Esophagus muscularis mucosa (tissue), 4 donors: ENCODE results near the gene LRMDA. TPM values are rescaled to one million over a fixed set of nuclear protein-coding genes. Genes with fewer than 3 reads are reported as not detected.

Source experiments
- DNase-seq: peaks from one replicate; pipeline ENCODE4 v3.0.0-alpha.2; 2017; ENCODE audit errors: extremely low spot score
- H3K27ac ChIP-seq, 4 donors: fragments of 200-600 bp; sonication (generic); replicated peaks in 1 of 4; 1 replicate in 3 of 4; 2 replicates in 1 of 4; pipeline ENCODE4 v1.5.1; 2016 to 2019; ENCODE audit warnings: mild to moderate bottlenecking in 1 of 4
- H3K27me3 ChIP-seq, 4 donors: fragments of 200-600 bp; sonication (generic); one replicate each; pipeline versions ENCODE4 v1.5.1 to v1.6.0; 2016 to 2019
- H3K36me3 ChIP-seq, 4 donors: fragments of 200-600 bp; sonication (generic); one replicate each; pipeline ENCODE4 v1.5.1; 2016 to 2019
- H3K4me1 ChIP-seq, 4 donors: fragments of 200-600 bp; sonication (generic); one replicate each; pipeline ENCODE4 v1.5.1; 2016 to 2019
- H3K4me3 ChIP-seq, 4 donors: fragments of 200-600 bp; sonication (generic); 1 replicate in 2 of 4; 2 replicates in 2 of 4; pipeline ENCODE4 v1.5.1; 2016 to 2019; ENCODE audit warnings: mild to moderate bottlenecking in 4 of 4, moderate library complexity in 1 of 4
- H3K9me3 ChIP-seq, 4 donors: fragments of 200-600 bp; sonication (generic); 1 replicate in 3 of 4; 2 replicates in 1 of 4; pipeline ENCODE4 v1.5.1; 2016 to 2019
- EP300 ChIP-seq: sonication (generic); formaldehyde crosslinking; IDR thresholded peaks from one replicate; pipeline ENCODE4 v1.6.1; 2017; ENCODE audit warnings: antibody characterized with exemption
- POLR2A ChIP-seq: fragments of 450-650 bp; IDR thresholded peaks from one replicate; pipeline ENCODE4 v1.6.1; 2017; ENCODE audit warnings: antibody characterized with exemption, moderate library complexity, mild to moderate bottlenecking, low read depth
- POLR2AphosphoS5 ChIP-seq, 2 donors: sonication (generic); formaldehyde crosslinking; IDR thresholded peaks; one replicate each; pipeline ENCODE4 v1.6.1; 2017; ENCODE audit warnings: antibody characterized with exemption in 2 of 2
- WGBS: methylation state at CpG from one replicate; pipeline ENCODE4 v1.1.5; 2018; 5-methylcytosine and 5-hydroxymethylcytosine counted together
- intact Hi-C: fragments of 100-400 bp; cut with DNase I; formaldehyde crosslinking; loops from one replicate; pipeline ENCODE4 v1.15.1; 2023
- total RNA-seq, 4 donors: library from RNA; depleted of rRNA; stranded (reverse); fragments of >200 nt; gene quantifications; one replicate each; pipeline versions ENCODE4 v1.1.0 to v1.2.1, GENCODE V29; 2016
- TF ChIP-seq, protein P1 (sequence below), 3 experiments: fragments of 200-600 bp in 2 of 3; fragments of 450-650 bp in 1 of 3; sonication (generic) in 2 of 3; IDR thresholded peaks; one replicate each; pipeline ENCODE4 v1.5.1; 2017 to 2019; ENCODE audit warnings: antibody characterized with exemption in 3 of 3, mild to moderate bottlenecking in 2 of 3, moderate library complexity in 1 of 3

LRMDA gene
- total RNA-seq, 4 donors from 2014 or later: 14.3 to 34.9 (median 26.5) TPM

DNA sequence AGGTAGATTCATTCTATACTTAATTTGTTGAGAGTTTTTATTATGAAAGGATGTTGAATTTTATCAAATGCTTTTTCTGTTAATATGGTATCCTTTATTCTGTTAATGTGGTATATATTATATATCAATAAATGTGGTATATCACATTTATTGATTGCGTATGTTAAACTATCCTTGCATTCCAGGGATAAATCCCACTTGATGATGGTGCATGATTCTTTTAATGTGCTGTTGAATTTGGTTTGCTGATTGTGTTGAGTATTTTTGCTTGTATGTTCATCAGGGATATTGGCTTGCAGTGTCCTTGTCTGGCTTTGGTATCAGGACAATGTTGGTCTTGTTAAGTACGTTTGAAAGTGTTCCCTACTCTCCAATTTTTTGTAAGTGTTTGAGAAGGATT, 11.9 kb downstream of the LRMDA start:
- Histone ChIP-seq H3K27ac (no peak overlapping the region), H3K4me1 (no peaks in the 10 kb centered on the region), H3K9me3 (peaks cover 0 to 7% (median 4%) of the 10 kb centered on the region in 4 donors), H3K4me3 (no peak overlapping the region), H3K36me3 (peaks cover 0 to 17% (median 0%) of the 10 kb centered on the region in 4 donors), H3K27me3 (no peaks in the 10 kb centered on the region)
- no peak for DNase-seq
- WGBS: 92% methylated on average over 2 of the region's 2 CpGs
- intact Hi-C loops: no loop called here
- TF ChIP-seq EP300 (no peak), POLR2A (no peak), POLR2AphosphoS5 (IDR thresholded peaks at IDR 0.05) (no peak)
- TF ChIP-seq, protein P1, sequence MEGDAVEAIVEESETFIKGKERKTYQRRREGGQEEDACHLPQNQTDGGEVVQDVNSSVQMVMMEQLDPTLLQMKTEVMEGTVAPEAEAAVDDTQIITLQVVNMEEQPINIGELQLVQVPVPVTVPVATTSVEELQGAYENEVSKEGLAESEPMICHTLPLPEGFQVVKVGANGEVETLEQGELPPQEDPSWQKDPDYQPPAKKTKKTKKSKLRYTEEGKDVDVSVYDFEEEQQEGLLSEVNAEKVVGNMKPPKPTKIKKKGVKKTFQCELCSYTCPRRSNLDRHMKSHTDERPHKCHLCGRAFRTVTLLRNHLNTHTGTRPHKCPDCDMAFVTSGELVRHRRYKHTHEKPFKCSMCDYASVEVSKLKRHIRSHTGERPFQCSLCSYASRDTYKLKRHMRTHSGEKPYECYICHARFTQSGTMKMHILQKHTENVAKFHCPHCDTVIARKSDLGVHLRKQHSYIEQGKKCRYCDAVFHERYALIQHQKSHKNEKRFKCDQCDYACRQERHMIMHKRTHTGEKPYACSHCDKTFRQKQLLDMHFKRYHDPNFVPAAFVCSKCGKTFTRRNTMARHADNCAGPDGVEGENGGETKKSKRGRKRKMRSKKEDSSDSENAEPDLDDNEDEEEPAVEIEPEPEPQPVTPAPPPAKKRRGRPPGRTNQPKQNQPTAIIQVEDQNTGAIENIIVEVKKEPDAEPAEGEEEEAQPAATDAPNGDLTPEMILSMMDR (IDR thresholded peaks at IDR 0.05): no peak

DNA sequence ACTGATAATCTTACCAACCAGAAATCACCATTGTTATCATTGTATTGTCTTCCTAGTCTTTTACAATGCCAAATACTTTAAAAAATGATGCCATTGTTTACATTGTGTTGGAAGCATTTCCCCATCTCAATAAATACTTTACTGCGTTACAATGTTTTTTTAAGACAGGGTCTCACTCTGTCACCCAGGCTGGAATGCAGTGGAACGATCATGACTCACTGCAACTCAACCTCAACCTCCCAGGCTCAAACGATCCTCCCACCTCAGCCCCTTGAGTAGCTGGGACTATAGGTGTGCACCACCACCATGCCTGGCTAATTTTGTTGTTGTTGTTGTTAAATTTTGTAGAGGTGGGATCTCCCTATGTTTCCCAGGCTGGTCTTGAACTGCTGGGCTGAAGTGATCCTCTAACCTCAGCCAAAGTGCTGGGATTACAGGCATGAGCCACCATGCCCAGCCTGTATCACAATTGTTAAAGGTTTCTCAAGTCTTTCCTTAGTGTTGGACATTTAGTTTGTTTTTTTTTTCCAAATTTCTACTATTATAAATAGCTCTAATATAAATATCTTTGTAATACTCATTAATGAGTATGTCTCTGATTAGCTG, 13.5 kb downstream of the LRMDA start:
- intact Hi-C loops: no loop called here
- 88% methylated on average over 3 of the region's 3 CpGs for WGBS
- H3K27ac ChIP-seq: no peak overlapping the region

DNA sequence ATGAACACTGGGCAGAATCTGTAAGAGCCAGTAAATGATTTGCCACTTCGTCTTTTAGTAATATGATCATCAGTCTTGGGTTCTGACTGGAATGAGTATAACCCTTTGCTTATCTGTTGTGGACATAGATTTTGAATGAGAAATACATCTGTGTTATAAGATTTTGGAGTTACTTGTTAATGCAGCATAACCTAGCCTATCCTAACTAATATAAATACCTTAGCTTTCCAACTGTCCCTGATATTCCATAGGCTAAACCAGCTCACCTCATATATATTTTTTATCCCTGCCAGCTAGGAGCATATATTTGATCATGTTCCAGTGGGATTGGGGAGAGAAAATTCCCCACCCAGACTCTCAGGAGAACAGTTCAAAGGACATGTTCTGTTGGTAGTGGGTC, 15.1 kb downstream of the LRMDA start:
- intact Hi-C loops: no loop called here
- no peak overlapping the region for H3K4me3 ChIP-seq
- H3K9me3 ChIP-seq: peaks cover 0 to 7% (median 4%) of the 10 kb centered on the region in 4 donors
- no peak for DNase-seq
- TF ChIP-seq EP300 (no peak), POLR2A (no peak), POLR2AphosphoS5 (IDR thresholded peaks at IDR 0.05) (no peak)
- TF ChIP-seq, protein P1 (IDR thresholded peaks at IDR 0.05): no peak
- H3K4me1 ChIP-seq: peaks cover 0 to 15% (median 9%) of the 10 kb centered on the region in 4 donors
- H3K27me3 ChIP-seq: no peaks in the 10 kb centered on the region
- no peaks in the 10 kb centered on the region for H3K36me3 ChIP-seq
- no peak overlapping the region for H3K27ac ChIP-seq
- WGBS: 100% methylated on average over 1 of the region's 1 CpG

More for the DNA sequence above, 13.5 kb downstream of the LRMDA start:
- peaks cover 0 to 7% (median 4%) of the 10 kb centered on the region in 4 donors for H3K9me3 ChIP-seq
- peaks cover 0 to 2% (median 0%) of the 10 kb centered on the region in 4 donors for H3K36me3 ChIP-seq
- no peak overlapping the region for H3K4me3 ChIP-seq
- DNase-seq: no peak
- peaks cover 0 to 8% (median 7%) of the 10 kb centered on the region in 4 donors for H3K4me1 ChIP-seq
- H3K27me3 ChIP-seq: no peaks in the 10 kb centered on the region
- no peak for TF ChIP-seq EP300

DNA sequence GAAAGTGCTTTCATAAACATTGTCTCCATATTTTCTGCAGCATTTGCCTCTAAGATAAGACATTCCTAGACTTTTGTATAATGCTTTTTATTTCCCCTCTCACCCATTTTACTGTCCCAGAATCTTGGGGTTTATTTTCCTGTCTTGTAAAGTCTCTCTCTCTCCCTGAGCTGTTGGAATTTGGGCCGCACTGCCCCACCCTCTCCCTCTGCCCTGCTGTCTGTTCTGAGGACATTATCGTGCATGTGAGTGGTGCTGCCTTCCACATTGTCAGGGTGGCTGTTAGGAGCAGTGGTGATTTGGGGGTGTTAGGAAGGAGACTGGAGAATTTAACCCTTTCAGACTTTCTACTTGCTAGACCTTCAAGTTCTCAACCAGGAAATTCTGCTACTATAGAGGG, 16.7 kb downstream of the LRMDA start:
- 84% methylated on average over 2 of the region's 2 CpGs for WGBS

DNA sequence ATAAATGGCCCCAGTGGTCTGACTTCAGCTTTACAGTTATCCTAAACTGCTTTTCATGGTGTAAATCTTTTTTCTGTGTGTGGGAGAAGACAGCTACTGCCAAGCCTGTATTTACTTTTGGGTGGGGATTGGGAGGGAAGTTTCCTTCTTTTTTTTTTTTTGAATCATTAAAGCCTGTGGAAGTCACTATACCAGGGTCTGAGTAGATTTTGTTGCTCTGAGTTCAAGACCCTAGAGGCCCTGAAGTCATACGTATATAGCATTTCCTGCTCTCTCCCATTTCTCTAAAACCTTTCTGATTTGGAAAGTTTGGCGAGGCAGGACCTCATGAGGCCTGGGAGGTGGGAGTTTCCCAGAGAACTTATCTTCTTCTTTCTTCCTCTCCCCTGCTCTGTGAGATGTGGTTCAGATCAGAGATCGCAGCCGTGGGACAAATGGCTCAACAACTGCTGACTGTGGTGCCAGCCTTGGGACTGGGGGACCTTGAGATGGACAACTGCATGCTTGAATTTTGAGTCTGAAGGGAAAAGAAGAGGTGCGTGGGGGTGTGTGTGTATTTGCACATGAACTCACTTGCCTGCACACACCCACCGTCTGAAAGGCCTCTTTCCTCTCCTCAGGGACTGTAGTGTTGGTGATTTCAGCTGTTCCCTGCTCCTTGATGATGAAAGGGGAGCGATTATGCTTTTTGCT, 18.1 kb downstream of the LRMDA start:
- Histone ChIP-seq H3K36me3 (no peaks in the 10 kb centered on the region), H3K4me1 (peaks cover 0 to 15% (median 9%) of the 10 kb centered on the region in 4 donors), H3K4me3 (no peak overlapping the region), H3K27ac (no peak overlapping the region), H3K27me3 (no peaks in the 10 kb centered on the region), H3K9me3 (no peaks in the 10 kb centered on the region)
- DNase-seq: no peak
- 74% methylated on average over 7 of the region's 7 CpGs for WGBS
- intact Hi-C loops: no loop called here
- TF ChIP-seq, protein P1 (IDR thresholded peaks at IDR 0.05): no peak

More for the DNA sequence above, 16.7 kb downstream of the LRMDA start:
- Histone ChIP-seq H3K27me3 (no peaks in the 10 kb centered on the region), H3K27ac (no peak overlapping the region), H3K4me3 (no peak overlapping the region), H3K9me3 (peaks cover 0 to 7% (median 4%) of the 10 kb centered on the region in 4 donors), H3K36me3 (no peaks in the 10 kb centered on the region), H3K4me1 (peaks cover 0 to 15% (median 9%) of the 10 kb centered on the region in 4 donors)
- TF ChIP-seq, protein P1 (IDR thresholded peaks at IDR 0.05): no peak
- no peak for TF ChIP-seq POLR2A
- intact Hi-C loops: no loop called here
- DNase-seq: no peak
